H1 (cell line): ENCODE results near the gene TMEM135. TPM values are rescaled to one million over a fixed set of nuclear protein-coding genes. Genes with fewer than 3 reads are reported as not detected.

Source experiments
- CTCF ChIA-PET: fragments of 300-600 bp; sonication (Branson Sonifier 250); formaldehyde crosslinking; loops from one replicate; lab custom pipeline; 2021; ENCODE audit not compliant: partially characterized antibody; lab: Charles Lee
- POLR2A ChIA-PET: fragments of 300-600 bp; sonication (Branson Sonifier 250); formaldehyde crosslinking; loops from one replicate; lab custom pipeline; 2021; ENCODE audit warnings: inconsistent platforms; ENCODE audit not compliant: partially characterized antibody; lab: Charles Lee
- DNase-seq, 2 experiments: peaks; one replicate each; pipeline versions ENCODE4 v3.0.0 to v3.0.0-alpha.2; 2010 to 2022; ENCODE audit warnings: low spot score in 2 of 2, low read depth in 1 of 2, mixed read lengths in 1 of 2
- FAIRE-seq: peaks from 2 replicates; lab custom pipeline; 2011; peaks lifted over from hg19 to GRCh38; lab: Jason Lieb, UNC
- H2AFZ ChIP-seq: 2 replicates; pipeline ENCODE4 v1.8.1; 2012; ENCODE audit warnings: low read length, inconsistent platforms
- H2AK5ac ChIP-seq: 2 replicates; pipeline ENCODE4 v1.6.1; 2013; ENCODE audit warnings: low read depth, low read length
- H2BK120ac ChIP-seq: replicated peaks from 2 replicates; pipeline ENCODE3; 2013; ENCODE audit warnings: low read depth, low read length, inconsistent platforms
- H2BK12ac ChIP-seq: 2 replicates; pipeline ENCODE4 v1.6.1; 2013; ENCODE audit warnings: low read depth, low read length
- H2BK15ac ChIP-seq: 2 replicates; pipeline ENCODE4 v1.6.1; 2013; ENCODE audit warnings: low read length
- H2BK20ac ChIP-seq: 2 replicates; pipeline ENCODE4 v1.6.1; 2013; ENCODE audit warnings: low read length
- H2BK5ac ChIP-seq: 2 replicates; pipeline ENCODE4 v1.6.1; 2013; ENCODE audit warnings: low read depth, low read length
- H3K14ac ChIP-seq: 2 replicates; pipeline ENCODE4 v1.6.1; 2013; ENCODE audit warnings: inconsistent platforms; ENCODE audit not compliant: insufficient read length
- H3K18ac ChIP-seq: 2 replicates; pipeline ENCODE4 v1.6.1; 2013; ENCODE audit warnings: low read length; ENCODE audit errors: extremely low read depth
- H3K23ac ChIP-seq: 2 replicates; pipeline ENCODE4 v1.6.1; 2013; ENCODE audit warnings: inconsistent platforms; ENCODE audit not compliant: insufficient read length
- H3K23me2 ChIP-seq: 2 replicates; pipeline ENCODE4 v1.6.1; 2013; ENCODE audit warnings: low read depth, low read length
- H3K27ac ChIP-seq: 2 replicates; pipeline ENCODE4 v1.6.1; 2011; ENCODE audit warnings: low read depth, low read length, inconsistent platforms
- H3K27me3 ChIP-seq, 4 experiments: replicated peaks in 1 of 4; 1 replicate in 1 of 4; 2 replicates in 3 of 4; pipeline versions ENCODE4 v1.6.1 to v1.8.1; 2011 to 2013; ENCODE audit warnings: low read length in 3 of 4, mild to moderate bottlenecking in 3 of 4, inconsistent platforms in 2 of 4, mixed read lengths in 2 of 4, moderate library complexity in 1 of 4; ENCODE audit not compliant: control insufficient read depth in 3 of 4, insufficient read depth in 3 of 4; ENCODE audit errors: extremely low read depth in 1 of 4
- H3K36me3 ChIP-seq, 4 experiments: 2 replicates each; pipeline versions ENCODE4 v1.6.1 to v1.8.1; 2011 to 2013; ENCODE audit warnings: mild to moderate bottlenecking in 4 of 4, low read length in 3 of 4, moderate library complexity in 2 of 4, control low read depth in 1 of 4, inconsistent platforms in 1 of 4; ENCODE audit not compliant: insufficient read depth in 4 of 4, control insufficient read depth in 2 of 4
- H3K4ac ChIP-seq: replicated peaks from 2 replicates; pipeline ENCODE3; 2013; ENCODE audit warnings: low read length, low read depth, mixed read lengths, inconsistent platforms; ENCODE audit not compliant: insufficient read length
- H3K4me1 ChIP-seq, 4 experiments: replicated peaks in 1 of 4; 1 replicate in 1 of 4; 2 replicates in 3 of 4; pipeline versions ENCODE4 v1.6.1 to v1.8.1; 2011 to 2013; ENCODE audit warnings: low read length in 3 of 4, inconsistent platforms in 2 of 4, mixed read lengths in 1 of 4; ENCODE audit not compliant: insufficient read depth in 4 of 4, control insufficient read depth in 3 of 4
- H3K4me2 ChIP-seq, 2 experiments: 2 replicates each; pipeline versions ENCODE4 v1.6.1 to v1.8.1; 2011 to 2013; ENCODE audit warnings: low read depth in 2 of 2, low read length in 2 of 2, control low read depth in 1 of 2, inconsistent platforms in 1 of 2, mild to moderate bottlenecking in 1 of 2; ENCODE audit not compliant: insufficient read depth in 1 of 2
- H3K4me3 ChIP-seq, 4 experiments: fragments of 200-600, 300-600 bp in 1 of 4; sonication (generic), shearing (Covaris generic), sonication (Bioruptor Twin) in 1 of 4; 2 replicates each; pipeline versions ENCODE4 v1.5.1 to v1.8.1; 2011 to 2016; ENCODE audit warnings: low read length in 4 of 4, low read depth in 3 of 4, control low read depth in 2 of 4, inconsistent platforms in 2 of 4, mild to moderate bottlenecking in 2 of 4, mixed read lengths in 1 of 4, moderate library complexity in 1 of 4; ENCODE audit not compliant: insufficient read depth in 2 of 4; ENCODE audit errors: extremely low read depth in 1 of 4
- H3K56ac ChIP-seq: replicated peaks from 2 replicates; pipeline ENCODE3; 2013; ENCODE audit warnings: low read depth, mild to moderate bottlenecking, mixed read lengths, low read length, inconsistent platforms; ENCODE audit not compliant: insufficient read length
- H3K79me1 ChIP-seq: 2 replicates; pipeline ENCODE4 v1.6.1; 2013; ENCODE audit warnings: low read depth, low read length, control low read depth
- H3K79me2 ChIP-seq, 2 experiments: 2 replicates each; pipeline versions ENCODE4 v1.6.1 to v1.8.1; 2012 to 2013; ENCODE audit warnings: low read length in 2 of 2, mild to moderate bottlenecking in 2 of 2, inconsistent platforms in 1 of 2; ENCODE audit not compliant: insufficient read depth in 2 of 2, control insufficient read depth in 1 of 2
- H3K9ac ChIP-seq, 4 experiments: replicated peaks in 1 of 4; 1 replicate in 1 of 4; 2 replicates in 3 of 4; pipeline versions ENCODE4 v1.6.1 to v1.8.1; 2011 to 2013; ENCODE audit warnings: low read depth in 3 of 4, low read length in 3 of 4, control low read depth in 2 of 4, mild to moderate bottlenecking in 2 of 4, moderate library complexity in 2 of 4, inconsistent platforms in 1 of 4; ENCODE audit errors: extremely low read depth in 1 of 4
- H3K9me3 ChIP-seq, 2 experiments: 2 replicates each; pipeline versions ENCODE4 v1.6.1 to v1.8.1; 2012 to 2013; ENCODE audit warnings: mild to moderate bottlenecking in 2 of 2, moderate library complexity in 2 of 2, control low read depth in 1 of 2, inconsistent platforms in 1 of 2, low read depth in 1 of 2, low read length in 1 of 2, mixed read lengths in 1 of 2; ENCODE audit not compliant: insufficient read depth in 2 of 2
- H4K20me1 ChIP-seq, 2 experiments: replicated peaks in 1 of 2; 2 replicates each; pipeline versions ENCODE3 to v1.8.1; 2011 to 2013; ENCODE audit warnings: inconsistent platforms in 2 of 2, low read length in 2 of 2, mild to moderate bottlenecking in 1 of 2; ENCODE audit not compliant: insufficient read depth in 2 of 2, control insufficient read depth in 1 of 2
- H4K5ac ChIP-seq: 2 replicates; pipeline ENCODE4 v1.6.1; 2013; ENCODE audit warnings: low read length, low read depth, mixed read lengths, inconsistent platforms; ENCODE audit not compliant: insufficient read length
- H4K8ac ChIP-seq: 2 replicates; pipeline ENCODE4 v1.8.0; 2013; ENCODE audit warnings: mild to moderate bottlenecking, moderate library complexity, low read length, inconsistent platforms; ENCODE audit not compliant: insufficient read depth; ENCODE audit errors: extremely low read depth
- H4K91ac ChIP-seq: replicated peaks from 2 replicates; pipeline ENCODE3; 2013; ENCODE audit warnings: low read length, mixed read lengths, inconsistent platforms; ENCODE audit not compliant: insufficient read length
- CBX8 ChIP-seq: fragments of 300-800, 300-1000 bp; sonication (generic); IDR thresholded peaks from 2 replicates; pipeline ENCODE4 v1.7.1; 2016; ENCODE audit warnings: low read depth, low read length, borderline replicate concordance
- HDAC6 ChIP-seq: IDR thresholded peaks from one replicate; pipeline ENCODE4 v1.7.1; 2012; ENCODE audit warnings: low read depth, mild to moderate bottlenecking, inconsistent platforms, low read length, moderate library complexity
- MAFK ChIP-seq: IDR thresholded peaks from 2 replicates; pipeline ENCODE4 v1.6.1; 2012; ENCODE audit warnings: low read depth, mild to moderate bottlenecking, improper control_type of control experiment, low read length
- RNF2 ChIP-seq: fragments of 200-900, 300-1000 bp; sonication (generic); IDR thresholded peaks from 2 replicates; pipeline ENCODE4 v1.7.1; 2016; ENCODE audit warnings: borderline replicate concordance, low read depth, mild to moderate bottlenecking, antibody characterized with exemption, low read length; ENCODE audit not compliant: poor library complexity, severe bottlenecking; ENCODE audit errors: missing control alignments
- WGBS, 2 experiments: shearing (Covaris generic) in 1 of 2; methylation state at CpG; one replicate each; pipeline versions ENCODE4 v1.1.6 to v1.1.7; 2013 to 2015; ENCODE audit warnings: low lambda C conversion rate in 2 of 2, mixed read lengths in 2 of 2, inconsistent platforms in 1 of 2, low coverage in 1 of 2, missing lambda C conversion rate in 1 of 2; ENCODE audit not compliant: insufficient replicate concordance in 2 of 2, insufficient coverage in 1 of 2, insufficient read length in 1 of 2; ENCODE audit errors: extremely low coverage in 1 of 2, missing lambda C conversion rate in 1 of 2; 5-methylcytosine and 5-hydroxymethylcytosine counted together
- polyA plus RNA-seq, 7 experiments: library from polyadenylated mRNA; depleted of rRNA in 3 of 7; stranded (reverse) in 5 of 7; unstranded in 2 of 7; fragments of >200 nt in 5 of 7; fragments of 200-250 nt in 2 of 7; gene quantifications; 1 replicate in 5 of 7; 2 replicates in 1 of 7; 4 replicates in 1 of 7; pipeline versions ENCODE4 v1.2.1 to v1.2.3, GENCODE V29; 2011 to 2013; ENCODE audit warnings: missing spikeins in 2 of 7, mixed read lengths in 2 of 7
- total RNA-seq: library from RNA; stranded (reverse); fragmentation: NEBNext Ultra II Directional; extraction: Animal tissue kit (Norgen Biotek cat#: 25700); gene quantifications from 2 replicates; pipeline ENCODE4 v1.2.1, GENCODE V29; 2021
- TF ChIP-seq, protein P1 (sequence below): IDR thresholded peaks from 2 replicates; pipeline ENCODE4 v1.6.1; 2012; ENCODE audit warnings: inconsistent platforms

TMEM135 gene
- total and polyA plus RNA-seq, 2 of the 8 experiments (the other 6 are each of a cell fraction or from before 2014, with no cell fraction given): 9.3 to 31.3 TPM

DNA sequence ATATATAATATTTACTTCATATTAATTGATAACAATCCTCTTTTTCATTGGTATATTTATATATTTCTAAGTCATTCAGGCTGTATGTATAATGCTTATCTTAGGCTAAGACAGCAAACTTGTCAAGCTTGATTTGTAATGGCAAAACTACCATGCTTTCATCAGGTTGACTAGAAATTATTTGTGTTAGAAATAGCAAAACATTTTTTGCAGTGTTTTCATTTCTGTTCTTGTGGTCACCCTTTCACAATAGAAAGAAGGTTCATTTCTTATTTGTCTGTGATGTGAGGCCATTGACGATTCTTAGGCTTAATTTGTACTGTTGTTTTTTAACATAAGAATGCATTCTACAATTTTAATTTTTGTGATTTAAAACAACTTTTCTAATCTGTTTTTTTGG lies 197.6 kb downstream of the TMEM135 start:
- no peak overlapping the region for H2BK120ac ChIP-seq
- TF ChIP-seq RNF2: no peak
- TF ChIP-seq MAFK: no peak
- no peak for TF ChIP-seq HDAC6
- TF ChIP-seq, protein P1, sequence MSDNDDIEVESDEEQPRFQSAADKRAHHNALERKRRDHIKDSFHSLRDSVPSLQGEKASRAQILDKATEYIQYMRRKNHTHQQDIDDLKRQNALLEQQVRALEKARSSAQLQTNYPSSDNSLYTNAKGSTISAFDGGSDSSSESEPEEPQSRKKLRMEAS: no peak
- TF ChIP-seq CBX8: no peak
- H3K23ac ChIP-seq: no peak overlapping the region
- H3K36me3 ChIP-seq: no peaks in the 10 kb centered on the region
- H3K4me2 ChIP-seq: no peak overlapping the region
- H3K23me2 ChIP-seq: no peaks in the 10 kb centered on the region
- H3K27ac ChIP-seq: no peak overlapping the region
- ChIA-PET CTCF (interaction anchor here (0.5 to 1.2 kb wide), 2 partner anchors 43 to 842 kb away, joined by 3 to 4 read pairs; no protein-coding TSS in a partner anchor), POLR2A (no interaction called here)
- no peak overlapping the region for H2BK12ac ChIP-seq
- no peaks in the 10 kb centered on the region for H3K27me3 ChIP-seq
- no peak overlapping the region for H3K18ac ChIP-seq
- H2BK20ac ChIP-seq: no peak overlapping the region
- no peaks in the 10 kb centered on the region for H3K79me2 ChIP-seq
- H4K20me1 ChIP-seq: no peaks in the 10 kb centered on the region
- no peak overlapping the region for H3K14ac ChIP-seq
- H3K4me1 ChIP-seq: no peaks in the 10 kb centered on the region
- no peak for DNase-seq
- H2BK15ac ChIP-seq: no peak overlapping the region
- no peak overlapping the region for H4K91ac ChIP-seq
- no peak overlapping the region for H4K5ac ChIP-seq
- H4K8ac ChIP-seq: no peak overlapping the region
- no peak overlapping the region for H2AK5ac ChIP-seq
- no peak overlapping the region for H2BK5ac ChIP-seq
- no peak overlapping the region for H3K4ac ChIP-seq
- no peaks in the 10 kb centered on the region; a peak in 1 of 4 replicates for H3K9me3 ChIP-seq
- no peak overlapping the region for H3K56ac ChIP-seq
- H3K4me3 ChIP-seq: no peak overlapping the region
- no peak overlapping the region for H3K9ac ChIP-seq
- H2AFZ ChIP-seq: no peak overlapping the region
- WGBS, 2 experiments: 86% methylated on average over 1 of the region's 1 CpG; no CpG with 5 or more reads in 1 of the 2 experiments
- FAIRE-seq: no peak
- H3K79me1 ChIP-seq: no peaks in the 10 kb centered on the region
